Testis (tissue), 3 donors: Measurements from ENCODE around the gene SLFNL1. TPM values are rescaled to one million over a fixed set of nuclear protein-coding genes. Genes with fewer than 3 reads are reported as not detected.

Experiments used
- DNase-seq: peaks from one replicate; pipeline ENCODE4 v3.0.0-alpha.2; 2019
- H3K27ac ChIP-seq, 2 donors: fragments of 200-600 bp; sonication (generic); one replicate each; pipeline ENCODE4 v1.5.1; 2019
- H3K27me3 ChIP-seq: fragments of 200-600 bp; sonication (generic); one replicate; pipeline ENCODE4 v1.5.1; 2019
- H3K36me3 ChIP-seq: fragments of 200-600 bp; sonication (generic); one replicate; pipeline ENCODE4 v1.5.1; 2017; ENCODE audit warnings: low read depth; ENCODE audit errors: missing control alignments
- H3K4me1 ChIP-seq: fragments of 200-600 bp; sonication (generic); one replicate; pipeline ENCODE4 v1.5.1; 2019
- H3K4me3 ChIP-seq, 2 donors: fragments of 200-600 bp; sonication (generic); one replicate each; pipeline ENCODE4 v1.5.1; 2017 to 2019
- H3K9me3 ChIP-seq: fragments of 200-600 bp; sonication (generic); one replicate; pipeline ENCODE4 v1.5.1; 2017
- CTCF ChIP-seq, 3 experiments: fragments of 450-650 bp in 2 of 3; fragments of 200-600 bp in 1 of 3; sonication (generic) in 1 of 3; IDR thresholded peaks; one replicate each; pipeline ENCODE4 v1.5.1; 2016 to 2019; ENCODE audit warnings: antibody characterized with exemption in 3 of 3, mild to moderate bottlenecking in 2 of 3, moderate library complexity in 1 of 3
- POLR2A ChIP-seq: fragments of 450-650 bp; IDR thresholded peaks from one replicate; pipeline ENCODE4 v1.6.1; 2017; ENCODE audit warnings: antibody characterized with exemption, mild to moderate bottlenecking, moderate library complexity
- WGBS, 2 donors: methylation state at CpG; one replicate each; pipeline ENCODE4 v1.1.5; 2018; 5-methylcytosine and 5-hydroxymethylcytosine counted together
- intact Hi-C: fragments of 100-400 bp; cut with DNase I; formaldehyde crosslinking; loops from one replicate; pipeline ENCODE4 v1.15.1; 2023; ENCODE audit warnings: low total_unique reads
- polyA plus RNA-seq: library from polyadenylated mRNA; stranded (reverse); fragments of 350-450 nt; fragmentation: Illumina TruSeq; extraction: RNeasy Lipid Tissue Mini Kit (QIAGEN cat#74804); gene quantifications from one replicate; pipeline ENCODE4 v1.2.3, GENCODE V29; 2014; ENCODE audit warnings: low read depth, low replicate concordance; ENCODE audit not compliant: insufficient read depth
- total RNA-seq, 2 donors: library from RNA; depleted of rRNA; stranded (reverse); fragments of >200 nt; gene quantifications; one replicate each; pipeline ENCODE4 v1.2.3, GENCODE V29; 2016

Gene SLFNL1
- total and polyA plus RNA-seq, 3 donors from 2014 or later = 23.4 to 96.8 (median 85.4) TPM

DNA sequence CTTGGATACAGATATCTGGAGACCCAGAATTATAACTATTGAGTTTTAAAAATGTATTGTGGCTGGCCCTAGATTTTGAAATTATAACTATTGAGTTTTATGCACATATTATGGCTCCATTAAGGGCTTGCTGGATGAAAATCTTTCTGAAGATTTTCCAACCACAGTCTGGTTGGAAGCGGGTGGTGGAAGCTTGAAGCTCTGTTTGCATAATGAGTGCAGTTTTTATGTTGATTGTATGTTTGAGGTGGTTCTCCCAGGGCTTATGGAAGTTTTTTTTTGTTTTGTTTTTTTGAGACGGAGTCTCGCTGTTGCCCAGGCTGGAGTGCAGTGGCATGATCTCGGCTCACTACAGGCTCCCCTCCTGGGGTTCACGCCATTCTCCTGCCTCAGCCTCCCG lies 52.1 kb downstream of the SLFNL1 start:
- DNase-seq = no peak
- no peaks in the 10 kb centered on the region for H3K9me3 ChIP-seq
- peaks cover 7% of the 10 kb centered on the region for H3K4me1 ChIP-seq
- H3K36me3 ChIP-seq = no peaks in the 10 kb centered on the region
- no peak overlapping the region for H3K4me3 ChIP-seq
- H3K27me3 ChIP-seq = no peaks in the 10 kb centered on the region
- no peak overlapping the region for H3K27ac ChIP-seq
- no peak for TF ChIP-seq CTCF (IDR thresholded peaks at IDR 0.05)
- WGBS, 2 donors = 92 to 94% methylated on average over 6 of the region's 6 CpGs
- intact Hi-C loops = no loop called here

DNA sequence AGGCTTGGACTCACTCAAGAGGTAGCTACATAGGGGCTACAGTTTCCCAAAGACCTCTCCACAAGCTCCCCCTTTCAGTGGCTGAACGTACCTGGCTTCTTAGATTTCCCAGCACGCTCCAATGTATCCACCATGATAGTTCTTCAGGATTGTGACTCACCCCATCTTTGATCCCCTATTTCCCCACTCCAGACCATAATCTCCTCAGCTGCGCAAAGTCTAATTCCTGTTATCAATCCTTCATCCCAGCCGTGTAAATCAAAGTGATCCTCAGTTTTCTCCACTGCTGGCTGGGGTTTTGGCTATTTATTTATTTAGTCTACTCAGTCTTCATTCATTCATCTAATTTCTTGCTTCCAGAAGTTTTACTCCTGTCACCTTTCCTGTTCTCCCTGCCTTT lies 55.1 kb downstream of the SLFNL1 start:
- TF ChIP-seq CTCF (IDR thresholded peaks at IDR 0.05) (no peak), POLR2A (no peak)
- Histone ChIP-seq H3K27me3 (no peaks in the 10 kb centered on the region), H3K4me3 (no peak overlapping the region), H3K27ac (no peak overlapping the region), H3K4me1 (peaks cover 7% of the 10 kb centered on the region), H3K36me3 (no peaks in the 10 kb centered on the region), H3K9me3 (no peaks in the 10 kb centered on the region)
- no peak for DNase-seq
- 78 to 93% methylated on average over 4 of the region's 4 CpGs for WGBS, 2 donors
- intact Hi-C loops = no loop called here

Other genes with a start within 250 kb of the SLFNL1 start
- gene KCNQ4, start 237.9 kb downstream of the SLFNL1 start, total RNA-seq = 1 to 10 TPM; 1.4 to 2.4 TPM
- 2.3 TPM for gene KCNQ4, start 237.9 kb downstream of the SLFNL1 start, polyA plus RNA-seq
- 100 to 1,000 TPM in 1 of 2 donors, 10 to 100 TPM in 1; 79.0 to 124 TPM for gene CITED4, start 159.4 kb downstream of the SLFNL1 start, total RNA-seq
- 20.1 TPM for gene CITED4, start 159.4 kb downstream of the SLFNL1 start, polyA plus RNA-seq
- gene CTPS1, start 42.0 kb downstream of the SLFNL1 start, total RNA-seq = 10 to 100 TPM; 55.9 to 66.1 TPM
- 41.2 TPM for gene CTPS1, start 42.0 kb downstream of the SLFNL1 start, polyA plus RNA-seq
- gene SCMH1, start 220.6 kb upstream of the SLFNL1 start, total RNA-seq = 10 to 100 TPM; 60.8 to 79.7 TPM
- gene SCMH1, start 220.6 kb upstream of the SLFNL1 start, polyA plus RNA-seq = 79.0 TPM